K562 (cell line): ENCODE measurements around the gene FERD3L. TPM values are rescaled to one million over a fixed set of nuclear protein-coding genes. Genes with fewer than 3 reads are reported as not detected.

Source experiments
- ATAC-seq: fragments of 200-7000 bp; cut with Tn5 transposase; 3 replicates; pipeline ENCODE4 v1.9.1; 2020; ENCODE audit warnings: moderate library complexity
- BruUV-seq: library from RNA; stranded (reverse); fragments of 400-500 nt; replicated peaks from 2 replicates; lab custom pipeline; 2021; lab: Mats Ljungman, UMichigan
- CTCF ChIA-PET: fragments of 300-600 bp; formaldehyde crosslinking; extraction: SDS; loops from one replicate; lab custom pipeline; 2021; ENCODE audit warnings: low intra/inter-chr PET ratio; lab: Yijun Ruan, JAX
- POLR2A ChIA-PET: fragments of 300-600, 350-650 bp; sonication (Branson Sonifier 250); formaldehyde crosslinking; extraction: SDS; loops from one replicate; lab custom pipeline; 2021; ENCODE audit warnings: antibody characterized with exemption, inconsistent platforms; lab: Yijun Ruan, JAX
- DNase-seq, 4 experiments: peaks; one replicate each; pipeline versions ENCODE4 v3.0.0 to v3.0.0-alpha.2; 2011 to 2018; ENCODE audit warnings: low spot score in 3 of 4, mixed read lengths in 3 of 4; ENCODE audit errors: extremely low read depth in 1 of 4
- FAIRE-seq: peaks from 2 replicates; lab custom pipeline; 2011; peaks lifted over from hg19 to GRCh38; lab: Jason Lieb, UNC
- H2AFZ ChIP-seq: 2 replicates; pipeline ENCODE4 v1.6.0; 2011; ENCODE audit warnings: low read depth, low read length, control low read depth, inconsistent platforms
- H3K27ac ChIP-seq: fragments of 200-600 bp; 3 replicates; pipeline ENCODE4 v1.8.0; 2011; ENCODE audit warnings: low read depth, mild to moderate bottlenecking, control low read depth, inconsistent platforms, low read length, moderate library complexity, mixed read lengths; ENCODE audit errors: extremely low read depth
- H3K27me3 ChIP-seq, 2 experiments: fragments of 300-600 bp in 1 of 2; 2 replicates in 1 of 2; 3 replicates in 1 of 2; pipeline versions ENCODE4 v1.6.0 to v1.8.0; 2011; ENCODE audit warnings: inconsistent platforms in 2 of 2, low read length in 2 of 2, mild to moderate bottlenecking in 1 of 2, mixed read lengths in 1 of 2, moderate library complexity in 1 of 2; ENCODE audit not compliant: control insufficient read depth in 2 of 2, insufficient read depth in 2 of 2
- H3K36me3 ChIP-seq: fragments of 300-600 bp; 3 replicates; pipeline ENCODE4 v1.8.0; 2011; ENCODE audit warnings: mild to moderate bottlenecking, low read length, inconsistent platforms; ENCODE audit not compliant: control insufficient read depth, insufficient read depth
- H3K4me1 ChIP-seq, 2 experiments: fragments of 200-600 bp in 1 of 2; replicated peaks in 1 of 2; 2 replicates in 1 of 2; 3 replicates in 1 of 2; pipeline versions ENCODE4 v1.5.1 to v1.8.0; 2011; ENCODE audit warnings: inconsistent platforms in 2 of 2, low read length in 2 of 2, mild to moderate bottlenecking in 1 of 2, mixed read lengths in 1 of 2, moderate library complexity in 1 of 2; ENCODE audit not compliant: control insufficient read depth in 2 of 2, insufficient read depth in 2 of 2
- H3K4me2 ChIP-seq: 2 replicates; pipeline ENCODE4 v1.6.1; 2011; ENCODE audit warnings: low read length, control low read depth, inconsistent platforms, mixed read lengths; ENCODE audit not compliant: insufficient read depth
- H3K4me3 ChIP-seq: fragments of 200-600 bp; sonication (generic), shearing (Covaris generic); 2 replicates; pipeline ENCODE4 v1.5.1; 2016; ENCODE audit warnings: control low read depth, inconsistent platforms
- H3K79me2 ChIP-seq: fragments of 200-600 bp; 3 replicates; pipeline ENCODE4 v1.8.0; 2011; ENCODE audit warnings: low read length, inconsistent platforms; ENCODE audit not compliant: control insufficient read depth, insufficient read depth
- H3K9ac ChIP-seq, 2 experiments: 2 replicates each; pipeline versions ENCODE4 v1.6.0 to v1.6.1; 2011; ENCODE audit warnings: low read depth in 2 of 2, low read length in 2 of 2, control low read depth in 1 of 2, inconsistent platforms in 1 of 2, mild to moderate bottlenecking in 1 of 2, mixed read lengths in 1 of 2; ENCODE audit not compliant: insufficient read depth in 1 of 2
- H3K9me1 ChIP-seq: one replicate; pipeline ENCODE4 v1.6.0; 2011; ENCODE audit warnings: inconsistent platforms, mild to moderate bottlenecking, low read length, moderate library complexity; ENCODE audit not compliant: control insufficient read depth, insufficient read depth
- H3K9me3 ChIP-seq: replicated peaks from 2 replicates; pipeline ENCODE4 v1.5.1; 2011; ENCODE audit warnings: low read depth, low read length, inconsistent platforms; ENCODE audit not compliant: control insufficient read depth, insufficient read depth
- H4K20me1 ChIP-seq: replicated peaks from 2 replicates; pipeline ENCODE4 v1.6.1; 2011; ENCODE audit warnings: low read length, inconsistent platforms, mixed read lengths; ENCODE audit not compliant: control insufficient read depth, insufficient read depth
- FOXA1 ChIP-seq: fragments of 450-650 bp; IDR thresholded peaks from 2 replicates; pipeline ENCODE4 v1.6.1; 2016; ENCODE audit warnings: mild to moderate bottlenecking, borderline replicate concordance
- IRF2 ChIP-seq: sonication (generic); formaldehyde crosslinking; IDR thresholded peaks from 2 replicates; pipeline ENCODE4 v1.8.1; 2022; ENCODE audit warnings: mild to moderate bottlenecking, missing genetic modification reagents
- POLR3A ChIP-seq: IDR thresholded peaks from 2 replicates; pipeline ENCODE4 v1.6.1; 2011; ENCODE audit warnings: borderline replicate concordance, mild to moderate bottlenecking, moderate library complexity; ENCODE audit not compliant: insufficient read length, insufficient read depth; ENCODE audit errors: extremely low read depth
- PURB ChIP-seq: sonication (generic); formaldehyde crosslinking; IDR thresholded peaks from 2 replicates; pipeline ENCODE4 v1.9.0; 2021; ENCODE audit warnings: low read depth, mild to moderate bottlenecking, missing genetic modification reagents
- SP1 ChIP-seq: sonication (generic); formaldehyde crosslinking; IDR thresholded peaks from 2 replicates; pipeline ENCODE4 v1.8.1; 2022; ENCODE audit warnings: mild to moderate bottlenecking, missing genetic modification reagents
- TRIM28 ChIP-seq: fragments of 450-650 bp; IDR thresholded peaks from 2 replicates; pipeline ENCODE4 v1.6.1; 2017
- ZEB2 ChIP-seq: fragments of 450-650 bp; IDR thresholded peaks from 2 replicates; pipeline ENCODE4 v1.6.1; 2016
- ZNF212 ChIP-seq: fragments of 450-650 bp; formaldehyde crosslinking; IDR thresholded peaks from 2 replicates; pipeline ENCODE4 v1.4.0; 2020; ENCODE audit warnings: mild to moderate bottlenecking
- ZNF431 ChIP-seq: sonication (generic); formaldehyde crosslinking; IDR thresholded peaks from 2 replicates; pipeline ENCODE4 v1.8.0; 2022; ENCODE audit warnings: mild to moderate bottlenecking, missing genetic modification reagents
- WGBS: fragments of 100-300 bp; shearing (Covaris generic); methylation state at CpG from one replicate; pipeline ENCODE4 v1.1.6; 2016; ENCODE audit warnings: low coverage, mixed read lengths; ENCODE audit not compliant: insufficient coverage; ENCODE audit errors: missing lambda C conversion rate; 5-methylcytosine and 5-hydroxymethylcytosine counted together
- in situ Hi-C: fragments of 300-500 bp; cut with MboI; formaldehyde crosslinking; loops from 4 replicates; pipeline ENCODE4 v1.15.0; 2018; ENCODE audit warnings: inconsistent platforms, mixed read lengths
- intact Hi-C: fragments of 100-400 bp; cut with micrococcal nuclease; formaldehyde crosslinking; loops from 2 replicates; pipeline ENCODE4 v1.14.2; 2022
- polyA plus RNA-seq, 8 experiments: library from polyadenylated mRNA; depleted of rRNA in 4 of 8; stranded (reverse) in 5 of 8; unstranded in 3 of 8; fragments of >200 nt; fragmentation: Nextera tagmentation in 2 of 8; fragmentation: Illumina TruSeq in 1 of 8; extraction: Ambion mirVana in 2 of 8; extraction: Trizol in 1 of 8; gene quantifications; 2 replicates each; pipeline versions ENCODE4 v1.2.1 to v1.2.3, GENCODE V29; 2011 to 2014; ENCODE audit warnings: inconsistent platforms in 1 of 8, missing spikeins in 1 of 8
- total RNA-seq, 7 experiments: library from RNA; depleted of rRNA in 6 of 7; stranded (reverse); fragments of >200 nt in 6 of 7; fragmentation: Illumina TruSeq in 2 of 7; extraction: Trizol in 2 of 7; gene quantifications; 2 replicates each; pipeline versions ENCODE4 v1.2.1 to v1.2.3, GENCODE V29; 2011 to 2021; ENCODE audit warnings: low replicate concordance in 1 of 7
- TF ChIP-seq, protein P1 (sequence below): fragments of 150-350 bp; conservative IDR thresholded peaks from 2 replicates; pipeline ENCODE4 v1.6.1; 2014; ENCODE audit warnings: low read length
- TF ChIP-seq, protein P2 (sequence below): fragments of 450-650 bp; IDR thresholded peaks from 2 replicates; pipeline ENCODE4 v1.6.1; 2018; ENCODE audit not compliant: partially characterized antibody
- TF ChIP-seq, protein P3 (sequence below): sonication (generic); formaldehyde crosslinking; IDR thresholded peaks from 2 replicates; pipeline ENCODE4 v1.8.0; 2023; ENCODE audit warnings: missing genetic modification reagents, mild to moderate bottlenecking, borderline replicate concordance

FERD3L gene
- total and polyA plus RNA-seq, 9 of the 15 experiments (the other 6 are each of a cell fraction or from before 2014, with no cell fraction given): not detected

DNA sequence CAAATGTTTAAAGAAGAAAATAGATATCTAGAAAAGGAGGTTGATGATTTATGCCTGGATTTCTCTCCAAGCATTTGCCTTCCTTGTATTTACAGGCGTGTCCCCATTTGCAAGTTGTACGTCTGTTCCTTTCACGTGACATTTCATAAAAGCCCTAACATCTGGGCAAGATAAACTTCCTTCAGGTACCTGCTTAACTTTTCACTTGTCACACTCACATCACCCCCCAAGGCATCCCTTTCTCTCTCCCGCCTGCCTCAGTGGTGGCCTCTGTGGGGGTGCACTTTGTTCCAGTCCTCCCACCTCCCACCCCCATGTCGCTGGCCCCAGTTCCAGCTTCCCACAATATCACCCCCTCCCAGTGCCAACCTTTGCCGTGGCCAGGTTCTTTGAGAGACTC, 34.4 kb downstream of the FERD3L start:
- CTCF ChIA-PET: no interaction called here
- TF ChIP-seq SP1 (CRISPR knock-in tag): no peak
- TF ChIP-seq FOXA1: no peak
- TF ChIP-seq, protein P1, sequence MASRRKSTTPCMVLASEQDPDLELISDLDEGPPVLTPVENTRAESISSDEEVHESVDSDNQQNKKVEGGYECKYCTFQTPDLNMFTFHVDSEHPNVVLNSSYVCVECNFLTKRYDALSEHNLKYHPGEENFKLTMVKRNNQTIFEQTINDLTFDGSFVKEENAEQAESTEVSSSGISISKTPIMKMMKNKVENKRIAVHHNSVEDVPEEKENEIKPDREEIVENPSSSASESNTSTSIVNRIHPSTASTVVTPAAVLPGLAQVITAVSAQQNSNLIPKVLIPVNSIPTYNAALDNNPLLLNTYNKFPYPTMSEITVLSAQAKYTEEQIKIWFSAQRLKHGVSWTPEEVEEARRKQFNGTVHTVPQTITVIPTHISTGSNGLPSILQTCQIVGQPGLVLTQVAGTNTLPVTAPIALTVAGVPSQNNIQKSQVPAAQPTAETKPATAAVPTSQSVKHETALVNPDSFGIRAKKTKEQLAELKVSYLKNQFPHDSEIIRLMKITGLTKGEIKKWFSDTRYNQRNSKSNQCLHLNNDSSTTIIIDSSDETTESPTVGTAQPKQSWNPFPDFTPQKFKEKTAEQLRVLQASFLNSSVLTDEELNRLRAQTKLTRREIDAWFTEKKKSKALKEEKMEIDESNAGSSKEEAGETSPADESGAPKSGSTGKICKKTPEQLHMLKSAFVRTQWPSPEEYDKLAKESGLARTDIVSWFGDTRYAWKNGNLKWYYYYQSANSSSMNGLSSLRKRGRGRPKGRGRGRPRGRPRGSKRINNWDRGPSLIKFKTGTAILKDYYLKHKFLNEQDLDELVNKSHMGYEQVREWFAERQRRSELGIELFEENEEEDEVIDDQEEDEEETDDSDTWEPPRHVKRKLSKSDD: no peak
- TF ChIP-seq IRF2 (CRISPR knock-in tag): no peak
- TF ChIP-seq, protein P2, sequence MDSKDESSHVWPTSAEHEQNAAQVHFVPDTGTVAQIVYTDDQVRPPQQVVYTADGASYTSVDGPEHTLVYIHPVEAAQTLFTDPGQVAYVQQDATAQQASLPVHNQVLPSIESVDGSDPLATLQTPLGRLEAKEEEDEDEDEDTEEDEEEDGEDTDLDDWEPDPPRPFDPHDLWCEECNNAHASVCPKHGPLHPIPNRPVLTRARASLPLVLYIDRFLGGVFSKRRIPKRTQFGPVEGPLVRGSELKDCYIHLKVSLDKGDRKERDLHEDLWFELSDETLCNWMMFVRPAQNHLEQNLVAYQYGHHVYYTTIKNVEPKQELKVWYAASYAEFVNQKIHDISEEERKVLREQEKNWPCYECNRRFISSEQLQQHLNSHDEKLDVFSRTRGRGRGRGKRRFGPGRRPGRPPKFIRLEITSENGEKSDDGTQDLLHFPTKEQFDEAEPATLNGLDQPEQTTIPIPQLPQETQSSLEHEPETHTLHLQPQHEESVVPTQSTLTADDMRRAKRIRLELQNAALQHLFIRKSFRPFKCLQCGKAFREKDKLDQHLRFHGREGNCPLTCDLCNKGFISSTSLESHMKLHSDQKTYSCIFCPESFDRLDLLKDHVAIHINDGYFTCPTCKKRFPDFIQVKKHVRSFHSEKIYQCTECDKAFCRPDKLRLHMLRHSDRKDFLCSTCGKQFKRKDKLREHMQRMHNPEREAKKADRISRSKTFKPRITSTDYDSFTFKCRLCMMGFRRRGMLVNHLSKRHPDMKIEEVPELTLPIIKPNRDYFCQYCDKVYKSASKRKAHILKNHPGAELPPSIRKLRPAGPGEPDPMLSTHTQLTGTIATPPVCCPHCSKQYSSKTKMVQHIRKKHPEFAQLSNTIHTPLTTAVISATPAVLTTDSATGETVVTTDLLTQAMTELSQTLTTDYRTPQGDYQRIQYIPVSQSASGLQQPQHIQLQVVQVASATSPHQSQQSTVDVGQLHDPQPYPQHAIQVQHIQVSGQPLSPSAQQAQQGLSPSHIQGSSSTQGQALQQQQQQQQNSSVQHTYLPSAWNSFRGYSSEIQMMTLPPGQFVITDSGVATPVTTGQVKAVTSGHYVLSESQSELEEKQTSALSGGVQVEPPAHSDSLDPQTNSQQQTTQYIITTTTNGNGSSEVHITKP: no peak
- TF ChIP-seq ZEB2: no peak
- TF ChIP-seq POLR3A: no peak
- TF ChIP-seq ZNF431 (CRISPR knock-in tag): no peak
- TF ChIP-seq, protein P3, sequence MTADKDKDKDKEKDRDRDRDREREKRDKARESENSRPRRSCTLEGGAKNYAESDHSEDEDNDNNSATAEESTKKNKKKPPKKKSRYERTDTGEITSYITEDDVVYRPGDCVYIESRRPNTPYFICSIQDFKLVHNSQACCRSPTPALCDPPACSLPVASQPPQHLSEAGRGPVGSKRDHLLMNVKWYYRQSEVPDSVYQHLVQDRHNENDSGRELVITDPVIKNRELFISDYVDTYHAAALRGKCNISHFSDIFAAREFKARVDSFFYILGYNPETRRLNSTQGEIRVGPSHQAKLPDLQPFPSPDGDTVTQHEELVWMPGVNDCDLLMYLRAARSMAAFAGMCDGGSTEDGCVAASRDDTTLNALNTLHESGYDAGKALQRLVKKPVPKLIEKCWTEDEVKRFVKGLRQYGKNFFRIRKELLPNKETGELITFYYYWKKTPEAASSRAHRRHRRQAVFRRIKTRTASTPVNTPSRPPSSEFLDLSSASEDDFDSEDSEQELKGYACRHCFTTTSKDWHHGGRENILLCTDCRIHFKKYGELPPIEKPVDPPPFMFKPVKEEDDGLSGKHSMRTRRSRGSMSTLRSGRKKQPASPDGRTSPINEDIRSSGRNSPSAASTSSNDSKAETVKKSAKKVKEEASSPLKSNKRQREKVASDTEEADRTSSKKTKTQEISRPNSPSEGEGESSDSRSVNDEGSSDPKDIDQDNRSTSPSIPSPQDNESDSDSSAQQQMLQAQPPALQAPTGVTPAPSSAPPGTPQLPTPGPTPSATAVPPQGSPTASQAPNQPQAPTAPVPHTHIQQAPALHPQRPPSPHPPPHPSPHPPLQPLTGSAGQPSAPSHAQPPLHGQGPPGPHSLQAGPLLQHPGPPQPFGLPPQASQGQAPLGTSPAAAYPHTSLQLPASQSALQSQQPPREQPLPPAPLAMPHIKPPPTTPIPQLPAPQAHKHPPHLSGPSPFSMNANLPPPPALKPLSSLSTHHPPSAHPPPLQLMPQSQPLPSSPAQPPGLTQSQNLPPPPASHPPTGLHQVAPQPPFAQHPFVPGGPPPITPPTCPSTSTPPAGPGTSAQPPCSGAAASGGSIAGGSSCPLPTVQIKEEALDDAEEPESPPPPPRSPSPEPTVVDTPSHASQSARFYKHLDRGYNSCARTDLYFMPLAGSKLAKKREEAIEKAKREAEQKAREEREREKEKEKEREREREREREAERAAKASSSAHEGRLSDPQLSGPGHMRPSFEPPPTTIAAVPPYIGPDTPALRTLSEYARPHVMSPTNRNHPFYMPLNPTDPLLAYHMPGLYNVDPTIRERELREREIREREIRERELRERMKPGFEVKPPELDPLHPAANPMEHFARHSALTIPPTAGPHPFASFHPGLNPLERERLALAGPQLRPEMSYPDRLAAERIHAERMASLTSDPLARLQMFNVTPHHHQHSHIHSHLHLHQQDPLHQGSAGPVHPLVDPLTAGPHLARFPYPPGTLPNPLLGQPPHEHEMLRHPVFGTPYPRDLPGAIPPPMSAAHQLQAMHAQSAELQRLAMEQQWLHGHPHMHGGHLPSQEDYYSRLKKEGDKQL (CRISPR knock-in tag): no peak
- TF ChIP-seq ZNF212 (CRISPR knock-in tag): no peak
- no peak for TF ChIP-seq PURB (CRISPR knock-in tag)
- TF ChIP-seq TRIM28: no peak

More for the DNA sequence above, 34.4 kb downstream of the FERD3L start:
- 0% methylated on average over 5 of the region's 6 CpGs for WGBS
- no peak for FAIRE-seq
- Histone ChIP-seq H3K79me2 (no peaks in the 10 kb centered on the region), H3K4me1 (peaks cover 0 to 9% of the 10 kb centered on the region in 2 experiments; a peak in 2 of 5 replicates), H3K4me3 (no peak overlapping the region), H3K27me3 (peaks cover 9 to 32% of the 10 kb centered on the region in 2 experiments; a peak in 3 of 5 replicates), H3K9me3 (no peaks in the 10 kb centered on the region), H3K9me1 (no peaks in the 10 kb centered on the region), H3K4me2 (no peak overlapping the region), H2AFZ (no peak overlapping the region), H3K36me3 (no peaks in the 10 kb centered on the region), H4K20me1 (no peaks in the 10 kb centered on the region), H3K9ac (no peak overlapping the region), H3K27ac (no peak overlapping the region)
- ATAC-seq: no peak
- intact Hi-C loops: no loop called here
- POLR2A ChIA-PET: no interaction called here
- in situ Hi-C loops: no loop called here
- no peak for DNase-seq
- no TSS peak for BruUV-seq
